OCI-LY7 (cell line): ENCODE measurements around the gene CDK5RAP3. TPM values are rescaled to one million over a fixed set of nuclear protein-coding genes. Genes with fewer than 3 reads are reported as not detected.

ENCODE experiments used
- BruUV-seq: library from RNA; stranded (reverse); fragments of 400-500 nt; replicated peaks from 2 replicates; lab custom pipeline; 2021; lab: Mats Ljungman, UMichigan
- CTCF ChIA-PET: fragments of 300-600 bp; sonication (Branson Sonifier 250); formaldehyde crosslinking; loops from one replicate; lab custom pipeline; 2022; ENCODE audit warnings: antibody characterized with exemption; ENCODE audit not compliant: unreplicated experiment; lab: Charles Lee
- POLR2A ChIA-PET: fragments of 300-600 bp; sonication (Branson Sonifier 250); formaldehyde crosslinking; loops from one replicate; lab custom pipeline; 2022; ENCODE audit warnings: antibody characterized with exemption; lab: Charles Lee
- DNase-seq: peaks from one replicate; pipeline ENCODE4 v3.0.0-alpha.2; 2015; ENCODE audit warnings: low spot score
- H2AFZ ChIP-seq: fragments of 200-600 bp; sonication (generic), shearing (Covaris generic); 2 replicates; pipeline ENCODE4 v1.6.1; 2014; ENCODE audit warnings: mild to moderate bottlenecking, antibody characterized with exemption, low read length, moderate library complexity
- H3K27ac ChIP-seq: fragments of 200-600 bp; sonication (generic); 2 replicates; pipeline ENCODE4 v1.5.1; 2014; ENCODE audit warnings: mixed run types, low read depth, mild to moderate bottlenecking, moderate library complexity, low read length, inconsistent platforms; ENCODE audit not compliant: poor library complexity, severe bottlenecking
- H3K36me3 ChIP-seq: fragments of 200-600 bp; sonication (generic); 2 replicates; pipeline ENCODE4 v1.6.1; 2014; ENCODE audit warnings: mild to moderate bottlenecking, antibody characterized with exemption, low read length, moderate library complexity, mixed read lengths; ENCODE audit not compliant: insufficient read depth
- H3K4me1 ChIP-seq: fragments of 200-600 bp; sonication (generic); 2 replicates; pipeline ENCODE4 v1.5.1; 2014; ENCODE audit warnings: mild to moderate bottlenecking, low read length; ENCODE audit not compliant: insufficient read depth, poor library complexity, severe bottlenecking
- H3K4me2 ChIP-seq: fragments of 200-600 bp; sonication (generic); 2 replicates; pipeline ENCODE4 v1.6.1; 2014; ENCODE audit warnings: mild to moderate bottlenecking, low read length
- H3K4me3 ChIP-seq: fragments of 200-600 bp; sonication (generic); 2 replicates; pipeline ENCODE4 v1.5.1; 2014; ENCODE audit warnings: mild to moderate bottlenecking, low read depth, low read length; ENCODE audit not compliant: poor library complexity, severe bottlenecking
- H3K79me2 ChIP-seq: fragments of 200-600 bp; sonication (generic); 2 replicates; pipeline ENCODE4 v1.6.1; 2016; ENCODE audit warnings: low read depth, mild to moderate bottlenecking, low read length, moderate library complexity, mixed read lengths; ENCODE audit not compliant: insufficient read depth
- H3K9me2 ChIP-seq: fragments of 200-600 bp; sonication (generic); 2 replicates; pipeline ENCODE4 v1.6.1; 2016; ENCODE audit warnings: mild to moderate bottlenecking, low read length, mixed read lengths; ENCODE audit not compliant: insufficient read depth
- H3K9me3 ChIP-seq: fragments of 200-600 bp; sonication (generic); 2 replicates; pipeline ENCODE4 v1.6.1; 2014; ENCODE audit warnings: mild to moderate bottlenecking, mixed run types, low read length, mixed read lengths
- H4K20me1 ChIP-seq: fragments of 200-600 bp; sonication (generic); 2 replicates; pipeline ENCODE4 v1.6.1; 2014; ENCODE audit warnings: mild to moderate bottlenecking, antibody characterized with exemption, low read length, moderate library complexity, mixed read lengths; ENCODE audit not compliant: insufficient read depth
- EZH2phosphoT487 ChIP-seq: fragments of 200-600 bp; sonication (generic); IDR thresholded peaks from 2 replicates; pipeline ENCODE4 v1.6.1; 2018; ENCODE audit warnings: low read depth, borderline replicate concordance, mild to moderate bottlenecking, mixed run types, antibody characterized with exemption, low read length, moderate library complexity, mixed read lengths
- intact Hi-C: fragments of 100-400 bp; cut with micrococcal nuclease; formaldehyde crosslinking; loops from one replicate; pipeline ENCODE4 v1.10.0; 2022; ENCODE audit not compliant: unreplicated experiment
- total RNA-seq, 2 experiments: library from RNA; depleted of rRNA in 1 of 2; stranded (reverse); fragments of >200 nt in 1 of 2; shearing (Covaris generic) in 1 of 2; gene quantifications; 2 replicates each; pipeline ENCODE4 v1.2.3, GENCODE V29; 2014 to 2022
- TF ChIP-seq, protein P1 (sequence below): fragments of 200-600 bp; sonication (generic); conservative IDR thresholded peaks from 2 replicates; pipeline ENCODE4 v1.5.1; 2014; ENCODE audit warnings: mild to moderate bottlenecking, antibody characterized with exemption, low read length, moderate library complexity, mixed read lengths

CDK5RAP3 gene
- total RNA-seq, 2 experiments from 2014 or later, result 241 to 256 TPM

- Histone ChIP-seq H4K20me1 (no peaks in the 10 kb centered on the region), H2AFZ (no peak overlapping the region), H3K36me3 (no peaks in the 10 kb centered on the region), H3K9me3 (no peaks in the 10 kb centered on the region), H3K27ac (no peak overlapping the region), H3K9me2 (no peaks in the 10 kb centered on the region), H3K4me3 (no peak overlapping the region), H3K79me2 (no peaks in the 10 kb centered on the region), H3K4me1 (no peaks in the 10 kb centered on the region), H3K4me2 (no peak overlapping the region)
- DNase-seq, result no peak
- intact Hi-C loops, result no loop called here
- POLR2A ChIA-PET, result interaction anchor here (1.2 kb wide), 1 partner anchor 20 kb away, joined by 3 read pairs; the partner anchor contains the start of gene PNPO
- TF ChIP-seq EZH2phosphoT487, result no peak
- TF ChIP-seq, protein P1, sequence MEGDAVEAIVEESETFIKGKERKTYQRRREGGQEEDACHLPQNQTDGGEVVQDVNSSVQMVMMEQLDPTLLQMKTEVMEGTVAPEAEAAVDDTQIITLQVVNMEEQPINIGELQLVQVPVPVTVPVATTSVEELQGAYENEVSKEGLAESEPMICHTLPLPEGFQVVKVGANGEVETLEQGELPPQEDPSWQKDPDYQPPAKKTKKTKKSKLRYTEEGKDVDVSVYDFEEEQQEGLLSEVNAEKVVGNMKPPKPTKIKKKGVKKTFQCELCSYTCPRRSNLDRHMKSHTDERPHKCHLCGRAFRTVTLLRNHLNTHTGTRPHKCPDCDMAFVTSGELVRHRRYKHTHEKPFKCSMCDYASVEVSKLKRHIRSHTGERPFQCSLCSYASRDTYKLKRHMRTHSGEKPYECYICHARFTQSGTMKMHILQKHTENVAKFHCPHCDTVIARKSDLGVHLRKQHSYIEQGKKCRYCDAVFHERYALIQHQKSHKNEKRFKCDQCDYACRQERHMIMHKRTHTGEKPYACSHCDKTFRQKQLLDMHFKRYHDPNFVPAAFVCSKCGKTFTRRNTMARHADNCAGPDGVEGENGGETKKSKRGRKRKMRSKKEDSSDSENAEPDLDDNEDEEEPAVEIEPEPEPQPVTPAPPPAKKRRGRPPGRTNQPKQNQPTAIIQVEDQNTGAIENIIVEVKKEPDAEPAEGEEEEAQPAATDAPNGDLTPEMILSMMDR, result no peak
- BruUV-seq, result no TSS peak
- CTCF ChIA-PET, result no interaction called here
Observed at GRCh38 chr17:47961406-47961805, 9.5 kb upstream of the CDK5RAP3 start.

- no peaks in the 10 kb centered on the region for H4K20me1 ChIP-seq
- BruUV-seq, result no TSS peak
- POLR2A ChIA-PET, result no interaction called here
- no peak overlapping the region for H2AFZ ChIP-seq
- no peaks in the 10 kb centered on the region for H3K9me2 ChIP-seq
- no peaks in the 10 kb centered on the region for H3K79me2 ChIP-seq
- H3K9me3 ChIP-seq, result no peaks in the 10 kb centered on the region
- no peak overlapping the region for H3K4me3 ChIP-seq
- TF ChIP-seq, protein P1, result no peak
- TF ChIP-seq EZH2phosphoT487, result no peak
- H3K4me2 ChIP-seq, result no peak overlapping the region
- CTCF ChIA-PET, result no interaction called here
- H3K27ac ChIP-seq, result no peak overlapping the region
- H3K36me3 ChIP-seq, result no peaks in the 10 kb centered on the region
- no peaks in the 10 kb centered on the region for H3K4me1 ChIP-seq
- DNase-seq, result no peak
- intact Hi-C loops, result no loop called here
Observed at GRCh38 chr17:47962901-47963300, 8.0 kb upstream of the CDK5RAP3 start.

DNA sequence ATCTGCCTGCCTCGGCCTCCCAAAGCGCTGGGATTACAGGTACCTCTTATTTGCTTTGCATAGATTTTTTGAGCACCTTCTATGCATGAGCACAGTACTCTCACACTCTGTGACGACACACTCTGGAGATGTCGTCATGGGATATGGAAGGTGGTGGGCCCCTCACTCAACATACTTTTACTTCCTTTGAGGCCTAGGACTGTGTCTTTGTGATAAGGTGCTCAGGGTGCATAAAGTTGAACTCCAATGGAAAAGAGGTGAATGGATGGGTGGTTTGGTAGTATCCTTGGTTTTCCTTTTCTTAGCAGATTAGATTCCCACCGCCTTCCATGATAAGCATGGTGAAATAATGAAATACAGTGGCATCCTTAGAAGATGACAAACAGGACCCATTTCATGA lies 6.1 kb upstream of the CDK5RAP3 start:
- no TSS peak for BruUV-seq
- intact Hi-C loops, result no loop called here

More for the DNA sequence above, 6.1 kb upstream of the CDK5RAP3 start:
- Histone ChIP-seq H2AFZ (no peak overlapping the region), H3K36me3 (no peaks in the 10 kb centered on the region), H3K4me3 (no peak overlapping the region), H4K20me1 (no peaks in the 10 kb centered on the region), H3K4me1 (no peaks in the 10 kb centered on the region), H3K27ac (no peak overlapping the region), H3K4me2 (no peak overlapping the region), H3K9me3 (no peaks in the 10 kb centered on the region), H3K79me2 (no peaks in the 10 kb centered on the region), H3K9me2 (no peaks in the 10 kb centered on the region)
- CTCF ChIA-PET, result no interaction called here
- DNase-seq, result no peak
- TF ChIP-seq, protein P1, result no peak
- TF ChIP-seq EZH2phosphoT487, result no peak
- POLR2A ChIA-PET, result no interaction called here
